Smooth muscle cell of the brain vasculature (primary cell): ENCODE results near the gene SDHB.

Experiments
- DNase-seq: peaks from one replicate; pipeline ENCODE4 v3.0.0-alpha.2; 2012; ENCODE audit warnings: low read depth, low spot score

SDHB gene

DNA sequence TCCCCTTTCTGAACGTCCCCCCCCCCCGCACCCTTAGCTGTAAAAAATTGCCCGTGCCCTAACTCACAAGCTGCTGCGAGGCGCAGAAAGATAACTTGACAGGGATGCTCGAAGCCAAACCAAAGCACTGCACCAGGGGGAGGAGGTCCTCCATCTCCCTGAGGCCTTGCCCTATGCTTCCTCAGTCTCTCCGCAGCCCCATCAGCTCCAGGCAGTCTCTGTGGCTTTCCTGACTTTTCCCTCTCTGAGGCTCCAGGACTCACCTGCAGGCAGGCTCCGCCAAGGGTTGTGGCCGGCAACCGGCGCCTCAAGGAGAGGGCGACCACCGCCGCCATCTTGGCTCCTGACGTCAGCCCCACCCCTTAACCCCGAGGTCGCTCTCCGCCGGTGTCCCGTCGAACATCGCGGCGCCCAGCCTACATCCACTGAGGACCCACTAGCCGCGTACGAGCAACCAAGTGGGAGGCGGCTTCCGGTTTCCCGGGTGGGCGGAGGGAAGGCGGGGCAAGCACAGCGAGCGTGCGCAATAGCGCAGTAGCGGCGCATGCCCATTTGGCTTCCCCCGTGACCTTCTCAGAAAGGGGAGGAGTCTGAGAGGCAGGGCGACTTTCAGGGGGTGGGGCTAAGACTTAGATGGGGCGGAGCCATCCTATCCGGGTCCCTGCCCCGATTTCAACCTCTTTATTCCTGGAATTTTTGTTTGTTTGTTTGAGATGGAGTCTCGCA is at the start of gene SDHB:
TSS of gene SDHB (minus strand) at position 348 of the 726 bp plus-strand sequence. CDS start at position 335, 13 bp downstream.
- peak; percentile 97 for DNase-seq

DNA sequence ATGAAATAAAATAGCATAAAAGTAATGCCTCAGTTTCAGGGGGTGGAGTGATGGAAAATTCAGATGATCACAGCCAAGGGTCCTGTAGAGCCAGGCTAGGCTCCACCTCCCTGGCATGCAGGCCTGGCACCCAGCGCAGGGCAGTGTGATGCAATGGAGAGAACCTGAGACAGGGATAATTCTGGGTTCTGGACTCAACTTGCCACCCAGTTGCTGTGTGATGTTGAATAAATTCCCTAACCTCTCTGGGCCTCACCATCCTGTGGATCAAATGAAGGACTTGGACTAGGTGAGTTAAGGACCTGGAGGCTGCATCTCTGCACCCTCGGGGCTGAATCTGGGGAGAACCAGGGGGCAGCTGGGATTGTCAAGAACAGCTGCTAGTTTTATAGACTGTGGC is 48.4 kb upstream of the SDHB start:
- no peak for DNase-seq

DNA sequence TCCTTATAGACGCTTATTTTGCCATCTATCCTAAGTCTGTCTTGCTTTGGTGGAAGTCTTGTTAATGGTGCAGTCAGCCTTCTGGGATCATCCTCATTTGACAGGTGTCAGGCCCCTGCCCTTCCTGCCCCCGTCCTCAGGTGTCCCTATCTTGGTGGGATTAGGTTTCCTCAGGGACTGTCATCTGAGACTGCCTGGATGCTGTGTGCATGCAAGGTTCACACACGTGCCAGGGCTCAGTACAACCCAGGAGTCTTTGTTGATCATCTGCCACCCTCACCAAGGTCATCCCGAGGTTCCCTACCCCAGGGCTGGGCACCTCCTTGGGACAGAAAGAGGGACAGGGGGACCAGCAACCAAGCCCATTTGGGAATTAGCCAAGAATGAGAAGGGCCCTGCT is 47.4 kb upstream of the SDHB start:
- no peak for DNase-seq

DNA sequence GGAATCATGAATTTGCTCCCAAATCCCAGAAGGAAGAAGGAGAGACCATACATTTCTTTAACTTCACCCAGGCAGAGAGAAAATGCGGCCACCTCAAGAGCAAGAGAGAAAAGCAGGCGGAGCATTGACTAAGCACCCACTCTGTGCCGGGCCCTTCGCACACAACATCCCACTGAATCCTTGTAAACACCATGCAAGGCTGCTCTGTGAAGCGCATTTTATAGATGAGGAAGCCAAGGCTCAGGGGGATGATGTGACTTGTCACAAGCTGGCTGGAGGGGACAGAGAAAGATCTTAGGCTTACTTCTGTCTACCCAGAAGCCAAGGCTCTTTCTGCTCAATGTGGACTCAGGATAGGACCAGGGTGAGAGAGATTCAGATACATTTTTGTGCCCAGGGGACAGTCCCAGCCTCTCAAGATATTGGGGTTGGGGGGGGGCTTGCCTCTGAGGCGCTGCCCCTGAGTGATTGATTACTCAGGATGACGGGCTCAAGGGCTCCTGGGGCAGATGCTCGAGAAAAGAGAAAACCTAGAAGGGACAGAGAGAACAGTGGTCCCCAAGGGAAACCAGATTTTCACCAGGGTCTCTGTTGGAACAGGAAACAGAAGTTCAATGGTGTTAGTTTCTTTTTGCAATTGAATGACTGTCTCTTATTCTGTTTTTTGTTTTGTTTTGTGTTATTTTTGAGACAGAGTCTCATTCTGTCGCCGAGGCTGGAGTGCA is 45.9 kb upstream of the SDHB start:
- DNase-seq, result no peak

DNA sequence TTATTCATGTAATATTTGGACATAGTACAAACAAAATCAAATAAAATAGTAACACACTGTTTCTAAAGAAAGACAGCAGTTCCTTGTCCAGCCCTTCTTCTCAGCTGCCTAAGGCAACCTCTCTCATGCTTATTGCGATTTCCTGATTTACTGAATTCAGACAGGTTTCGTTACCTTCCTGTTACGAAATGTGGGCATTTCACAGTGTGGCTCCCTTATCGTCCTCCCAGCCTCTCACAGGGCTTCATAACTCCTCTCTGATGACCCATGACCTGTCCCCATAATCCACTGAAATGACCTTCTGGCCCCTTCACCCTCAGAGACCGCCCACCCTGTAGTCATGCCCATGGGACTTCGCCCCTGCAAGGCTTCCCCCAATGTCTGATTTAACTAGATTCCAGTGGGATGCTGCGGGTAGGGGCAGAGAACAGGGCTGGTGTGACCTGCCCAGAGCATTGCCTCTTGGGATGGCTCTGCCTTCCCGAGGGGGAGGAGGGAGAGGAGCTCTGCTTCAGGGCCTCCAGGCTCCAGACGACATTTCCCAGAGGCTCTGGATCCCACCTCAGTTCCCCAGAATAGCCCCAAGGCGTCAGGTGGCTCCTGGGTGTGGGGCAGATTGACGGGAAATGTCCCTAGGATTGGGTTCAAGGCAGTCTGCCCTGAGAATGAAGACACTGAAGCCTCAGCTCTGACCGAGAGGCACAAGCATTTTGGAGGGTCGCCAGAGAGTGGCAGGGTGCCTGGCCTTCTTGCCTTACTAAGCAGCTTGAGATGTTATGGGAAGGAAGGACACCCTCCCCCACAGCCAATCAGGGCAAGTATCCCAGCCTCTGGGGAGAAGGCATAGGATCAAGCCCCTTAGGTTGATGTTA is 44.9 kb upstream of the SDHB start:
- DNase-seq, result peak; percentile 20

DNA sequence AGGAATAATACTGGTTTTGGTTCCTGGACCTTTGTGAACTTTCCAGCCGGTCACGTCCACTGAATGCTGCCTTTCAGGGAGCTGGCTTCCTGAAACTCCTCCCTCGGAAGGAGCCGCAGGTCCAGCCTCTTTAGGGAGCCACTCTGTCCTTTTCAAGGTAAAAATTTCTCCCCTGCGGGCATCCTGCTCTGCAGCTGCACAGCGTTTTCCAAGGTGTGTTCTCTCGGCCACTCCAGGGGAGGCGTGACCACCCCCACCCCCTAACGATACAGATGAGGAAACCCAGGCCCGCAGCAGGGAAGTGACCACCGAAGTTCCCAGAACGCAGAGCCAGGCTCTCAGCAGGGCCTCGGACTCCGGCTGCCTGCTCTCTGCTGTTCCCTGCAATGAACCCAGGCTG is 44.0 kb upstream of the SDHB start:
- DNase-seq, result no peak

DNA sequence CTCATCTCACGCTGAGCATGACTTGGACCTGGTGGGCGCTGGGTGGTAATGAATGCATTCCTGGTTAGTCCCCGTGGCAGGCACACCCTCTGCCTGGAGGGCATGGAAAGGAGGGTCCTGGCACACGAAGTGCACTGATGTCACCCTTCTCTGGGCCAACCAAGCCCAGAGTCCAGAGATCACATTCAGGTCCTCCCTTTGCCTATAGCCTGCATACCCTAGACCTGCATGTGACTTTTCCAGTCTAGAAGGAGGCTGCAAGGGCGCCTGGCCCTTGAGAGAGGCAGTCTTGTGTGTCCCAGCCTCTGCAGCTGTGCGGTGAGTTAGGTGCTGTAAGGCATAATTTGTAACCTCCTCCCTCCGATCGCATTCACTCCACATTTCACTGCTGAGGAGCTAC is 43.3 kb upstream of the SDHB start:
- no peak for DNase-seq

DNA sequence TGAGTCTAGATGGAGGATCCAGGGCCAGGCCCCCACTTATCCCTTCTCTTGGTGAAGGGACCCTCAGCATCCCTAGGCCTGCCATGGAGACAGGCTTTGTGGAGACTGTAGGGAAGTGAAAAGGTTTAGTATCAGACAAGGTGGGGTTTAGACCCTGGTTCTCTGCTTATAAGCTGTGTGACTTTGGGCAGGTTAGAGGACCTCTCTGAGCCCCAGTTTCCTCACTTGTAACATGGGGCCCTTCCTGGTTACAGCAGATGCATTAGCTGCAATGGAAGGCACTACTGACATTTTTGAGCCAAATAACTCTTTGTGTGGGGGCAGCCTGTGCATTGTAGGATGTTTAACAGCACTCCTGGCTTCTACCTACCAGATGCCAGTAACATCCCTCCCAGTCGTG is 42.8 kb upstream of the SDHB start:
- no peak for DNase-seq

DNA sequence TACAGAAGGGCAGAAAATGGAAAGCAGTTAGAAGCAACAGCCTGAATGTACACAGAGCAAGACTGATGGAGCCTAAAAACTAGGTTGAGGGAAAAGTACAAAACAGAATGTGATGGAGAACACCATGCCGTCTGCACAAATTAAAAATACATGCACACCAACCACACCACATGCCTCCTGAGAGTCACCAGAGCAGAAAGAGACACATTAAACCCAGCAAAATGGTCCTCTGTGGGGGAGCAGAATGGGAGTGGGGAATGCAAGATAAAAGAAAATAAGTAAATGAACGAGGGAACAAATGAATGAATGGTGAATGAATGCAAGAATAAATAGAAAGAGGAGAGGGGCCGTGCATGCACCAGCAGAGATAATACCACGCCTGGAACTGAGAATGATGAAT is 41.3 kb upstream of the SDHB start:
- DNase-seq, result no peak

DNA sequence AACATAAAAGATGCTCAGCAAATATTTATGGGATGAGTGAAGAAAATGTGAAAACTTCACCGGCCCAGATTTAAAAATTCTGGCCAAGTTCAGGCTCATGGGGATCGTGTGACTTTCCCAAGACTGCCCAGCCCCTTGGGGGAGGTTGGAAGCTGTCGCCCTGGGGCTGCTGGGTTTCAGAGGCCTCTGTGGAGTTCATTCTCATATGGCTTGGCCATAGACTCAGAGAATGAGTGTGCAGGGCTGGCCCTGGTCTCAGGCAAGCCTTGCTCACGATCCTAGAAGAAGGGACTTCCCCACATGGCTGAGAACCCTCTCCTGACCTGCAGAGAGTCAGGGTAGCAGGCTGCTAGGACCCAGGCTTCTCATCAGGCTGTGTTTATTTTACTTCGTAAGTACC is 40.8 kb upstream of the SDHB start:
- DNase-seq, result no peak

DNA sequence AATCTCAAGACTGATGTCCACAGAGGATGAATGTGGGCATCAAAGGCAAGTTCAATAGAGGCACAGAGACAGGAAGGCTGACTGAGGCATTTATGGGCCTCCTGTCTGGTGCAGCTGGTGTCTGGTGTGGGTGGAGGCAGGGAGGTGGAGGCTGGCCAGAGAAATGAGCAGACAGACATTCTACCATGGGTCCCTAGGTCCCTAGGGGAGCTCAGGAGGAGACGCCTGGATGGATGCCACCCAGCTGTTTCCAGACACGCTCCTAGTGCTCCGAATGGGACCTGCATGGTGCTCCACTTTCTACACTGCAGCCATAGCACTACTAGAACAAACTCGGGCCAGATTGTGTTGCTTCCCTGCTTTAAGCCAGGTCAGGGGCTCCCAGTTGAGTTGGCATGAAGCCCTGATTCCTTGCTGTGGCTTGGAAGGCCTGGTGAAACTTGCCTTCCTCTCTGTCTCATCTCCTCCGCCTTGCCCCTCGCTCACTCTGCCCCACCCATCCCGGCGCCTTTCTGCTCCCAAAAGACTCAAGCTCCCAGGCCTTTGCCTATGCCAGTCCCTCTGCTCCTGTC is 40.1 kb upstream of the SDHB start:
- no peak for DNase-seq

DNA sequence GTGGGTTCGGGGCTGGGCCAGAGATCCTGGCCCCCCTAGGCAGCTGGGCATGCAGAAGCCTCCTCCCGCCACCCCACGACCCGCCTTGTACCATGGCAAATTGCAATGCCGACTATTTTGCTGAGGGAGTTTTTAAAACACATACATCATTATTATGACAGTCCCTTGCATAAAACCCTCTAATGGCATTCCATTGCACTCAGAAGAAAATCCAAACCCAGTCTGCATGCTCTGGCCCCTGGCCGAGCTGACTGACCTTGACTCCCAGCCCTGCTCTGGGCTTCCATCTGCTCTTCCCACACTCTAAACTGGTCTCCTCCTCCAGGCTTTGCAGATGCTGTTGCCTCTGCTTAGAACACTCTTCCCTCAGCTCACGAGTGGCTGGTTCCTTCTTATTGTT is 37.4 kb upstream of the SDHB start:
- no peak for DNase-seq

DNA sequence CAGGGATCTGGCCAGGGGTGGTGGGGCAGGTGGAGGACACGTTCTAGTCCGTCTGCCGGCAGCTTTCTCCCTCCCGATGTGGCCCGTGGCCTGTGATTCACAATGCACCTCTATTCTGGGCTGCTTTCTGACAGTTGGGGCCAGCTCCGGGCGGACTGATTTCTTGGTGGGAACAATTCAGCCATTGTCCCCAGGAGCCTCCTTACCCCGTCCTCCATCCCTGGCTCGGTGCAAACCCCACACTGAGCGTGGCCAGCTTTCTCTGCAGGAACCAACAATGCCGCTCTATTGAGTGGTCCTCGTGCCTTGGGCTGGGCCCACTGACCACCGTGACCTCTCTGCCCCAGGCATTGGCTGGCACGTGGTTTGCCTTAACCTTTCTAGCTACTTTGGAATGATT is 35.7 kb upstream of the SDHB start:
- DNase-seq, result no peak

DNA sequence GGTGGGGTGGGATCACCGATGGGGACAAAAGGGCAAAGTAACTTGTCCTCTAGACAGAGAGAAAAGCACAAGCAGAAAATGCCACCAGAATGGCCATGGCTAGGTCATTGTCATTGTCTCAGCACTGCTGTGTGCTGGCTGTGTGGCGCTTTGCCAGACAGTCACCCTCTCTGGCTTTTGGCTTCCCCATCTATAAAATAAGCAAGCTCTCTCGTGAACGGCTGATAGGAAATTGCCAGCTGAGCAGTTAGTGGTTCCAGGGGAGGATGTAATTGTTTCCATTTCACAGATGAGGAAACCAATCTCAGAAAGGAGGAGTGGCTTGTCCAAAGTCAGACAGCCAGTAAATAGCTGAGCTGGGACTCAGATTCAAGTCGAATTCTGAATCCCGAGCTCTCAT is 32.9 kb upstream of the SDHB start:
- DNase-seq, result no peak

DNA sequence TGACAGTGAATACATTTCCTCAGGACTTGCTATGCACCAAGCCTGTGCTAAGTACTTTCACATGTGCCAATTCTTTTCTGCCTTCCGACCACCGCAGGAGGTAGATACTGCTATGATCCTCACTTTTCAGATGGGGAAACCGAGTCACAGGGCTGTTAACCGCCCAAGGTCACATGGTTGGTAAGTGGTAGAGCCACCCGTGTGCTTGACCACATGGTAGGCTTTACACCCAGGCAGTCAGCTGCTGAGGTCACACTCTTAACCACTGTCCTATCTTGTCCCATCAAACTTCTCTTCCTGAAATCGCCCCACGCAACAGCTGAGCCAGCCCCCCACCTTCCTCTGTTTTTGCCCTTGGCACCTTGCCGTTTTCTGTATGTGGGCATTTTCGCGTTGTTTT is 31.0 kb upstream of the SDHB start:
- no peak for DNase-seq

DNA sequence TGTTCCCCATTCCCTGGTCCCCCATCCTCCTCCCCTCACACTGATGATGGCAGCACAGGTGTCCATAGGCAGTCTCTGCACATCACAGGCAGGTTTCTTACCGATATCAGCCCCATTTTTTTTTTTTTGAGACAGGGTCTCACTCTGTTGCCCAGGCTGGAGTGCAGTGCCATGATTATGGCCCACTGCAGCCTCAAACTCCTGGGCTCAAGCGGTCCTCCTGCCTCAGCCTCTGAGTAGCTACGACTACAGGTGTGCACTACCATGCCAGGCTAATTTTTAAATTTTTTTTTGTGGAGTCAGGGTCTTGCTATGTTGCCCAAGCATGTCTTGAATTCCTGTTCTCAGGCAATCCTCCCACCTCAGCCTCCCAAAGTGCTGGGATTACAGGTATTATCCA is 28.9 kb upstream of the SDHB start:
- no peak for DNase-seq

DNA sequence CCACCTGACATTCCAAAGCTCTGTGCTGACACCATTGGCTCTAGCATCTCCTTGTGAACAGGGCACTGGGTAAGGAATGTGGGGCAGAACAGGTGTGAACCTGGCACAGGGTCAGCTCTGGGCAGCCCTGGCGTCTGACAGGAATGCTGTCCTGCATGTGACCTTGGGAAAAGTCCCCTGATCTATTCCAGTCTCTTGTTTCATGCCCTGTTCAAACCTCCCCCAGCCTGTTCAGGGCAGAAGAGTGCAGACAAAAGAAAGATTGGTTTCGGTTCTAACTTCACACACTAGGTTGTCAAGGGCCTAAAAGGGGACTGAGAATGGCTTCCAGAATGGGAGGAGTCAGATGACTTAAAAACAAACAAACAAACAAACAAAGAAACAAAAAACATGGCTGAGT is 27.6 kb upstream of the SDHB start:
- no peak for DNase-seq

DNA sequence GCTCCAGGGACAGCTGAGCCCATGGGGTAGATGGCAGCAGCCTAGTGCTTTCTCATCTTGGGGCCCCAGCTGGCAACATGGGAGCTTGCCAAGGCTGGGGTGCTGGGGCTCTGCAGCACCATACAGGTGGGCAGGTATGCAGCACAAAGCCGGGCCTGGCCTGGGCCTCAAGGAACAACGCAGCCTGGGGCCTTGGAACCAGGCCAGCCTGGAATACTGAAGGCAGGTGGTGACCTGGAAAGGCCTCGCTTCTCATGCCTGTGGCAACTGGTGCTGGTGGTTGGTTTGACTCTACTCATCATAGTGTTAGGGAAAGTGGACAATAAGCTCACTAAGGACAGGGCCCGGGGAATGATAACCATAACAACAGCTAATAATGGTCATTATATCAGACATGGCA is 27.0 kb upstream of the SDHB start:
- DNase-seq, result no peak

DNA sequence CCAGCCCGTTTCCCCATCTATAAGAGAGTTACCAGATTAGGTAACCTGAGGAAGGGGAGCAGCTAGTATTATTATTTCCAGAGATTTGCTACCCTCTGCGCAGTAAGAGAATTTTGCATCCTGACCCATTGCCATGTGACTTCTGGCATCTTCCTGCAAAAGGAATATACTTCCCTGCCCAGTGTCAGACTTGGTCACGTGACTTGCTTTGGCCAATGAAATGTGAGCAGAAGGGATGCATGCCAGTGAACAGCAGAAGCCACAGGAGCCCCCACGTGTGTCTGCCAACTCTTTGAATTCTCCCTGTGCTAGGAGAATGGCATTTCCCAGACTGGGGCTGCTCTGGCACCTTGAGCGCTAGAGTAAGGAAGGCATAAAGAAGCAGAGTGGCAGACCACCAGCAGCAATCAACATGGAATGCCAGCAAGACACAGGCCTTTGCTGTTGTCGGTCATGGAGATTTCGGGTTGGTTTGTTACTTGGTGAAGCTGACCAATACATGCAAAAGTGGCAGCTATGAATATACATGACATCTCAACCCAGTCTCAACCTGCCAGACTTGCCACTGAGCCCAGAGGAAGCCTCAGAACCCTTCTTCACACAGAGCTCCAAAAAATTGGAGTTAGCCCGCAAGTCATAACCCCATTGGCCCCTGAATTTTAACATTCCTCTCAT is 26.4 kb upstream of the SDHB start:
- no peak for DNase-seq

DNA sequence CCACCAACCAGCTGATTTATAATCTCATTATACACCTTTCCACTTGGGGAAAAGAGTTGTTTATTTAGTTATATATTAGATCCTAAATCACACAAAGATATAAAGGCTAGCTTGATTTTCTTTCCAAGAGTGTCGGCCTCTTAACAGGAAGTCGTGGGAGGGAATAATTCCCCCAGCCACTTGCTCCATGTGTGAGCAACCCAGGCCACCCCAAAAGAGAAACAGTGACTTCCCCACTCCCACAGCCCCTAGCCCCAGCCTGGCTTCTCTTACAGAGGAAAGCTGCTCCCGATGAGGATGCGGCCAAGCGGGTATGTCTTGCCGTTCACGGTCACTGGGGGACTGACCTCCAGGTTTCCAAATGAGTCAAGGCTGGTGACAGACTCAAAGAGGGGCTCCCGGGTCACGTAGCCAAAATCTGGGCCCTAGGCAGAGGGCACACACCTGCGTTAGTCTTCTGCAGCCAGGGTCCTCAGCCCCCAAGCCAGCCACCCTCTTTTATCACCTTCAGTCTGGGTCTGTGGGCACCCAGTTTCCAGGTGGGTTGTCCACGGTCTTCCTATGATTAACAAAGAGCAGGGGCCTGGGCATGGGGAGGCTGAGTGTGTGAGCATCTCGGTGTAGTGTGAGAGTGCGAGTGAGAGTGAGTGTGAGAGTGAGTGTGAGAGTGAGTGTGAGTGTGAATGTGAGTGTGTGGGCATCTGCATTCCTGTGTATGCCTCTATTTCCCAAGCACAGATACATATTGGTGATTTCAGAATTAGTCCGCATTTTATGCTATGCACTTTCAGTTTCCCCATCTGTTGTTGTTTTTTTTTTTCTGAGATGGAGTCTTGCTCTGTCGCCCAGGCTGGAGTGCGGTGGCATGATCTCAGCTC is 25.4 kb upstream of the SDHB start:
- no peak for DNase-seq
